ENCODE measurements around the gene OTULIN. TPM values are rescaled to one million over a fixed set of nuclear protein-coding genes. Genes with fewer than 3 reads are reported as not detected.

The OTULIN gene
- total RNA-seq, 2 experiments from 2014 or later = 28.7 to 45.6 TPM

- no peak for DNase-seq (ENCODE audit: low spot score)
- peaks cover 14% of the 10 kb centered on the region for H3K4me1 ChIP-seq (ENCODE audit: insufficient read depth, low read length, poor library complexity, severe bottlenecking)
- BruUV-seq (replicated peaks) = no TSS peak
Observed at GRCh38 chr5:14739538-14739937, 75.0 kb downstream of the OTULIN start.

GRCh38 chr5:14739981-14740380 lies 75.5 kb downstream of the OTULIN start:
- CTCF ChIA-PET (ENCODE audit: unreplicated experiment) = no interaction called here

More at GRCh38 chr5:14739538-14739937, 75.0 kb downstream of the OTULIN start:
- ChIA-PET POLR2A (no interaction called here), CTCF (ENCODE audit: unreplicated experiment) (no interaction called here)
- Histone ChIP-seq H4K20me1 (ENCODE audit: insufficient read depth, low read length) (no peaks in the 10 kb centered on the region), H3K9me3 (ENCODE audit: low read length) (no peaks in the 10 kb centered on the region), H3K4me3 (ENCODE audit: low read depth, low read length, poor library complexity, severe bottlenecking) (no peak overlapping the region), H3K9me2 (ENCODE audit: insufficient read depth, low read length) (no peaks in the 10 kb centered on the region), H3K79me2 (ENCODE audit: insufficient read depth, low read depth, low read length) (no peaks in the 10 kb centered on the region), H3K4me2 (ENCODE audit: low read length) (no peak overlapping the region), H2AFZ (ENCODE audit: low read length) (no peak overlapping the region), H3K36me3 (ENCODE audit: insufficient read depth, low read length) (peaks cover 28% of the 10 kb centered on the region; the same call in 1 of the 2 replicates), H3K27ac (ENCODE audit: low read depth, low read length, poor library complexity, severe bottlenecking) (no peak overlapping the region)
- intact Hi-C loops (cut with micrococcal nuclease; ENCODE audit: unreplicated experiment) = no loop called here
- TF ChIP-seq CTCF (conservative IDR thresholded peaks at IDR 0.05; ENCODE audit: low read length) (no peak), EZH2phosphoT487 (IDR thresholded peaks at IDR 0.05; ENCODE audit: borderline replicate concordance, low read depth, low read length) (no peak)

More at GRCh38 chr5:14739981-14740380, 75.5 kb downstream of the OTULIN start:
- intact Hi-C loops (cut with micrococcal nuclease; ENCODE audit: unreplicated experiment) = loop anchor here (5.0 kb wide), 1 partner anchor 132 kb away; the partner anchor contains the start of gene ANKH
- Histone ChIP-seq H3K4me3 (ENCODE audit: low read depth, low read length, poor library complexity, severe bottlenecking) (no peak overlapping the region), H3K27ac (ENCODE audit: low read depth, low read length, poor library complexity, severe bottlenecking) (no peak overlapping the region), H3K79me2 (ENCODE audit: insufficient read depth, low read depth, low read length) (no peaks in the 10 kb centered on the region), H4K20me1 (ENCODE audit: insufficient read depth, low read length) (no peaks in the 10 kb centered on the region), H3K4me2 (ENCODE audit: low read length) (no peak overlapping the region), H2AFZ (ENCODE audit: low read length) (no peak overlapping the region), H3K9me2 (ENCODE audit: insufficient read depth, low read length) (no peaks in the 10 kb centered on the region), H3K4me1 (ENCODE audit: insufficient read depth, low read length, poor library complexity, severe bottlenecking) (peaks cover 18% of the 10 kb centered on the region), H3K9me3 (ENCODE audit: low read length) (no peaks in the 10 kb centered on the region), H3K36me3 (ENCODE audit: insufficient read depth, low read length) (peaks cover 27% of the 10 kb centered on the region; the same call in 1 of the 2 replicates)
- POLR2A ChIA-PET = no interaction called here
- DNase-seq (ENCODE audit: low spot score) = no peak
- TF ChIP-seq EZH2phosphoT487 (IDR thresholded peaks at IDR 0.05; ENCODE audit: borderline replicate concordance, low read depth, low read length) (no peak), CTCF (conservative IDR thresholded peaks at IDR 0.05; ENCODE audit: low read length) (no peak)
- BruUV-seq (replicated peaks) = no TSS peak
